Neuronal stem cell (in vitro differentiated cells): Measurements from ENCODE around the gene SLBP.

Experiments used
- DNase-seq: peaks from one replicate; pipeline ENCODE4 v3.0.0-alpha.2; 2013; ENCODE audit warnings: low spot score
- H2AFZ ChIP-seq: one replicate; pipeline ENCODE4 v1.6.1; 2013; ENCODE audit warnings: mild to moderate bottlenecking, low read length, inconsistent platforms
- H2AK5ac ChIP-seq: 2 replicates; pipeline ENCODE4 v1.6.1; 2013; ENCODE audit warnings: low read depth, mild to moderate bottlenecking, inconsistent platforms, low read length, moderate library complexity, mixed read lengths
- H2BK120ac ChIP-seq: 2 replicates; pipeline ENCODE4 v1.6.1; 2013; ENCODE audit warnings: low read depth, mild to moderate bottlenecking, inconsistent platforms, low read length, moderate library complexity, mixed read lengths
- H2BK12ac ChIP-seq: one replicate; pipeline ENCODE4 v1.6.1; 2013; ENCODE audit warnings: low read length, inconsistent platforms
- H2BK15ac ChIP-seq: 2 replicates; pipeline ENCODE4 v1.6.1; 2013; ENCODE audit warnings: mild to moderate bottlenecking, low read length, inconsistent platforms, mixed read lengths
- H2BK5ac ChIP-seq: one replicate; pipeline ENCODE4 v1.6.1; 2013; ENCODE audit warnings: inconsistent platforms, mild to moderate bottlenecking, low read length, moderate library complexity
- H3K14ac ChIP-seq: one replicate; pipeline ENCODE4 v1.6.1; 2013; ENCODE audit warnings: low read length, inconsistent platforms
- H3K18ac ChIP-seq: 2 replicates; pipeline ENCODE4 v1.6.1; 2013; ENCODE audit warnings: low read length, inconsistent platforms
- H3K23ac ChIP-seq: 2 replicates; pipeline ENCODE4 v1.6.1; 2013; ENCODE audit warnings: low read depth, mild to moderate bottlenecking, mixed read lengths, low read length, inconsistent platforms; ENCODE audit not compliant: poor library complexity
- H3K27ac ChIP-seq: replicated peaks from 3 replicates; pipeline ENCODE4 v1.5.1; 2013; ENCODE audit warnings: low read length, inconsistent platforms
- H3K27me3 ChIP-seq, 3 experiments: 2 replicates each; pipeline ENCODE4 v1.6.1; 2013; ENCODE audit warnings: low read length in 3 of 3, mild to moderate bottlenecking in 2 of 3, inconsistent platforms in 1 of 3, low read depth in 1 of 3, mixed read lengths in 1 of 3, moderate library complexity in 1 of 3; ENCODE audit not compliant: control insufficient read depth in 3 of 3, insufficient read depth in 3 of 3
- H3K36me3 ChIP-seq, 2 donors: replicated peaks in 1 of 2; 2 replicates each; pipeline ENCODE4 v1.6.1; 2013; ENCODE audit warnings: low read length in 2 of 2; ENCODE audit not compliant: control insufficient read depth in 2 of 2, insufficient read depth in 2 of 2
- H3K4ac ChIP-seq: 2 replicates; pipeline ENCODE4 v1.6.1; 2013; ENCODE audit warnings: inconsistent platforms, mild to moderate bottlenecking, low read length, moderate library complexity
- H3K4me1 ChIP-seq, 2 donors: 1 replicate in 1 of 2; 2 replicates in 1 of 2; pipeline ENCODE4 v1.6.1; 2013; ENCODE audit warnings: low read length in 2 of 2, low read depth in 1 of 2; ENCODE audit not compliant: control insufficient read depth in 2 of 2, insufficient read depth in 1 of 2
- H3K4me2 ChIP-seq: one replicate; pipeline ENCODE4 v1.6.1; 2013; ENCODE audit warnings: mild to moderate bottlenecking, low read length, inconsistent platforms; ENCODE audit not compliant: insufficient read depth, poor library complexity, severe bottlenecking
- H3K4me3 ChIP-seq, 2 donors: 2 replicates each; pipeline ENCODE4 v1.5.1; 2013; ENCODE audit warnings: low read length in 2 of 2, mild to moderate bottlenecking in 2 of 2, inconsistent platforms in 1 of 2, moderate library complexity in 1 of 2
- H3K79me1 ChIP-seq: one replicate; pipeline ENCODE4 v1.6.1; 2013; ENCODE audit warnings: low read depth, mild to moderate bottlenecking, inconsistent platforms, low read length, moderate library complexity
- H3K9ac ChIP-seq: one replicate; pipeline ENCODE4 v1.6.1; 2013; ENCODE audit warnings: mild to moderate bottlenecking, low read depth, low read length, inconsistent platforms; ENCODE audit not compliant: poor library complexity
- H3K9me3 ChIP-seq, 2 donors: replicated peaks in 1 of 2; 2 replicates each; pipeline versions ENCODE3 to v1.6.1; 2013; ENCODE audit warnings: low read length in 2 of 2, mild to moderate bottlenecking in 2 of 2, inconsistent platforms in 1 of 2, low read depth in 1 of 2, mixed read lengths in 1 of 2, moderate library complexity in 1 of 2; ENCODE audit not compliant: control insufficient read depth in 2 of 2, insufficient read depth in 1 of 2
- H4K8ac ChIP-seq: one replicate; pipeline ENCODE4 v1.6.1; 2013; ENCODE audit warnings: low read depth, mild to moderate bottlenecking, inconsistent platforms, low read length, moderate library complexity
- H4K91ac ChIP-seq: one replicate; pipeline ENCODE4 v1.6.1; 2013; ENCODE audit warnings: low read length, low read depth, mild to moderate bottlenecking, inconsistent platforms; ENCODE audit not compliant: poor library complexity
- WGBS, 2 donors: extraction: QIAGEN DNeasy Blood & Tissue Kit; methylation state at CpG; one replicate each; pipeline ENCODE4 v1.1.7; 2013; ENCODE audit warnings: missing lambda C conversion rate in 2 of 2, mixed read lengths in 1 of 2; ENCODE audit not compliant: insufficient read length in 2 of 2, insufficient replicate concordance in 1 of 2; ENCODE audit errors: extremely low coverage in 2 of 2; 5-methylcytosine and 5-hydroxymethylcytosine counted together

SLBP gene

DNA sequence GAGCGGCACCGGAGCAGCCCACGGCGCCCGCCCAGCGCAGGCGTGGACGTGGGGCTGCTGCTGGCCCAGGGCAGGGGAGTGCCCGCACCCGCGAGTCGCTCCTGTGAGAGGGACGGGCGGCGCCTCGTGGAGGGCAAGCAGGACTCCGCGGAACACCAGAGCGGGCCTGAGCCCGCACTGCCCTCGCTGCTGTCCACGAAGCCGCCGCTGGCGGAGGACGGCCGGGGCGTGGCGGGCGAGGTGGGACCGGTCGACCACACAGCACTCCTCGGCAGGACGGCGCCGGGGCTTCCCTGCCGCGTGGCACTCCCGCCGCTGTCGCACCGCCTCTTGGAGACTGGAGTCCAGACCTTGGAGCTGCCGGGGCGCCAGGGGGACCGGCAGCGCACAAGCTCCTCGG lies 57.0 kb downstream of the SLBP start:
- H2AK5ac ChIP-seq: peak overlapping the region; percentile 63
- H2AFZ ChIP-seq: no peak overlapping the region
- H2BK120ac ChIP-seq: no peak overlapping the region
- H3K79me1 ChIP-seq: peaks cover 7% of the 10 kb centered on the region
- H3K4me2 ChIP-seq: no peak overlapping the region
- no peak overlapping the region for H3K4ac ChIP-seq
- H3K4me1 ChIP-seq: peaks cover 0 to 4% of the 10 kb centered on the region in 2 donors
- H3K27me3 ChIP-seq: peaks cover 0 to 8% (median 0%) of the 10 kb centered on the region in 3 experiments
- H4K8ac ChIP-seq: no peak overlapping the region
- no peak overlapping the region for H2BK12ac ChIP-seq
- peaks cover 0 to 12% of the 10 kb centered on the region in 2 donors for H3K9me3 ChIP-seq
- no peak overlapping the region for H4K91ac ChIP-seq
- WGBS, 2 donors: no CpG with 5 or more reads among the region's 47 CpGs
- no peak overlapping the region for H3K18ac ChIP-seq
- H3K4me3 ChIP-seq: no peak overlapping the region
- no peak for DNase-seq
- H3K23ac ChIP-seq: no peak overlapping the region
- H3K14ac ChIP-seq: peak overlapping the region; percentile 21
- H3K36me3 ChIP-seq: peaks cover 0 to 2% of the 10 kb centered on the region in 2 donors
- peak overlapping the region; percentile 44 for H3K9ac ChIP-seq
- no peak overlapping the region for H2BK15ac ChIP-seq
- H2BK5ac ChIP-seq: peak overlapping the region; percentile 24
- no peak overlapping the region for H3K27ac ChIP-seq

DNA sequence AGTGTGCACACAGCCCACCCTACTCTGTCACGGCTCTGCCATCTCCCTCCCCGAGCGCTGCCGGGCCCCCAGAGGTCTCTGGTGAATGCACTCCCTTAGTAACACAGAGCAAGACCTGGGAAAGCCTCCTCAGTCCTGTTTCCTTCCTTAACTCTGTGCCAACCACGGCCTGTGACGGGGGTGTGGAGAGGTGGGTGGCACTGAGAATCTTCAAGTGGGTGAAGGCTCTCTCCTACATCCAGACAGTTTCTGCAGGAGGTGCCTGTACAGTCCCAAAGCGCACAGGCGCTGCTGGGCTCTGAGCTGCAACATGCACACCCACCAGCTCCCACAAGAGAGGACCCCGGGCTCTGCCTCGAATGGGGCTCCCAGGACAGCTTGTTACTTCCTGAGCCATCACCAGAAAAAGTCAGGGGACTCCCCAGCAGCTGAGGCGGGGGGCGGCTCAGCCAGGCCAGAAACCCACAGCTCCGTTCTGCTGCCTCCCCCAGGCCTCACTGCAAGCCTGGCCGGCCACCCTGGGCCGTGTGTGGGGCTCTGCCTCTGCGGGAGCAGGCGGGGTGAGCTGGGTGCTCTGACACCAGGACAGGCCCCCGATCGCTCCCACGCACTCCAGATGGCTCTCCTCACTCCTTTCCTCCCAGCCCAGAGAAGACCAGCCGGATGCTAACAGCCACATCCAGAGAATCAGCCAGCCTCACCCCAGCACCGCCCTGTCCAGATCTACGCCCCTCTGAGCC lies 57.7 kb downstream of the SLBP start:
- Histone ChIP-seq H3K79me1 (peaks cover 7% of the 10 kb centered on the region), H3K27ac (no peak overlapping the region), H3K4me1 (peaks cover 0 to 4% of the 10 kb centered on the region in 2 donors), H3K18ac (no peak overlapping the region), H4K91ac (no peak overlapping the region), H2BK15ac (no peak overlapping the region), H4K8ac (no peak overlapping the region), H3K36me3 (peaks cover 0 to 2% of the 10 kb centered on the region in 2 donors), H3K4me2 (no peak overlapping the region), H3K14ac (no peak overlapping the region), H3K4me3 (no peak overlapping the region), H3K9ac (no peak overlapping the region), H3K9me3 (peaks cover 0 to 12% of the 10 kb centered on the region in 2 donors), H3K23ac (peak overlapping the region; percentile 12), H3K27me3 (peaks cover 0 to 8% (median 0%) of the 10 kb centered on the region in 3 experiments), H2AK5ac (no peak overlapping the region), H3K4ac (no peak overlapping the region), H2BK5ac (peak overlapping the region; percentile 24), H2BK12ac (no peak overlapping the region), H2BK120ac (no peak overlapping the region), H2AFZ (no peak overlapping the region)
- WGBS, 2 donors: no CpG with 5 or more reads among the region's 23 CpGs
- DNase-seq: no peak

DNA sequence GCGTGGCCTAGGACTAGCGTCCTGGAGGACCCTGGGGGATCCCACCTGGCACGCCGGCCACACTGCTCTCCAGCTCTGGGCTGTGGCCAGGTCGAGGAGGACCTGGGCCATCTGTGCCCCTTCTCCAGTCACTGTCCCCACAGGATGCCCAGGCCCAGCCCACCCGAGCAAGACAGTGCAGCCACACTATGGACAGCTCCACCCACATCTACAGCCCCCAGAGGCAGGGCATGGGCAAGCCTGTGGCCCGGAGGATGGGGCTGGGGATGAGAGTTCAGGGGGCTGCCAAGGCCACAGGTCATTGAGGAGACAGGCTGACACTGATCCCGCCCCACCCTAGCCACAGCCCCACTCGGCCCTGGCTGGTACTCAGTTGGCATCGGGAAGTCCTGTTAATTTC lies 58.3 kb downstream of the SLBP start:
- no CpG with 5 or more reads among the region's 10 CpGs for WGBS, 2 donors
- H2AFZ ChIP-seq: no peak overlapping the region

DNA sequence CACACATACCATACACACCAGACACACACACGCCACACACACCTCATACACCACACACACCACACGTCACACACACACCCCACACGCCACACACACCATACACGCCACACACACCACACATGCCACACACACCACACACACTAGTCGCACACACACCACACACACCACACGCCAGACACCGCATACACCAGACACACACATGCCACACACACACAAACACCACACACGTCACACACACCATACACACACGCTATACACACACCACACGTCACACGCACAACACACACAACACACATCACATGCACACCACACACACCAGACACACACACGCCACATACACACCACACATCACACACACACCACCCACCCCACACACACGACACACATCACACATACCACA lies 60.0 kb downstream of the SLBP start:
- Histone ChIP-seq H4K8ac (peak overlapping the region; percentile 65), H3K27me3 (peaks cover 0 to 8% (median 0%) of the 10 kb centered on the region in 3 experiments), H3K18ac (peak overlapping the region; percentile 28), H3K36me3 (peaks cover 0 to 2% of the 10 kb centered on the region in 2 donors), H3K4me3 (peak overlapping the region in 1 of 2 donors; percentile 58), H2BK12ac (no peak overlapping the region), H4K91ac (peak overlapping the region; percentile 89), H2BK15ac (no peak overlapping the region), H2BK120ac (no peak overlapping the region), H3K27ac (no peak overlapping the region), H3K9me3 (peaks cover 0 to 12% of the 10 kb centered on the region in 2 donors), H3K79me1 (peaks cover 7% of the 10 kb centered on the region), H2AFZ (no peak overlapping the region), H3K23ac (peak overlapping the region; percentile 96), H2BK5ac (no peak overlapping the region), H3K4ac (peak overlapping the region; percentile 95), H3K4me1 (peaks cover 0 to 4% of the 10 kb centered on the region in 2 donors), H3K9ac (peak overlapping the region; percentile 63), H3K14ac (peak overlapping the region; percentile 100), H3K4me2 (no peak overlapping the region), H2AK5ac (no peak overlapping the region)
- DNase-seq: no peak
- 100% methylated on average over 4 to 11 of the region's 13 CpGs for WGBS, 2 donors

More for the DNA sequence above, 58.3 kb downstream of the SLBP start:
- peak overlapping the region; percentile 41 for H2BK12ac ChIP-seq
- no peak overlapping the region for H3K27ac ChIP-seq
- DNase-seq: no peak
- H4K8ac ChIP-seq: no peak overlapping the region
- peaks cover 0 to 8% (median 0%) of the 10 kb centered on the region in 3 experiments for H3K27me3 ChIP-seq
- peaks cover 0 to 12% of the 10 kb centered on the region in 2 donors for H3K9me3 ChIP-seq
- H2BK15ac ChIP-seq: no peak overlapping the region
- peaks cover 0 to 2% of the 10 kb centered on the region in 2 donors for H3K36me3 ChIP-seq
- H3K14ac ChIP-seq: peak overlapping the region; percentile 56
- no peak overlapping the region for H3K18ac ChIP-seq
- H3K4me2 ChIP-seq: no peak overlapping the region
- peaks cover 0 to 4% of the 10 kb centered on the region in 2 donors for H3K4me1 ChIP-seq
- no peak overlapping the region for H3K23ac ChIP-seq
- no peak overlapping the region for H3K4ac ChIP-seq
- no peak overlapping the region for H3K9ac ChIP-seq
- no peak overlapping the region for H2AK5ac ChIP-seq
- H3K4me3 ChIP-seq: no peak overlapping the region
- no peak overlapping the region for H4K91ac ChIP-seq
- H3K79me1 ChIP-seq: peaks cover 7% of the 10 kb centered on the region
- H2BK5ac ChIP-seq: no peak overlapping the region
- H2BK120ac ChIP-seq: no peak overlapping the region
